HG02759 (cell line): ENCODE measurements around the gene RNU1-3.
"Not testable (repeated sequence)": the region's sequence is repeated elsewhere in the genome, so short reads cannot be mapped to it uniquely, and the experiment has no call there.

Experiments used
- ATAC-seq: cut with Tn5 transposase; IDR thresholded peaks from one replicate; pipeline ENCODE4 v1.9.1; 2021; ENCODE audit warnings: mild to moderate bottlenecking, moderate library complexity; ENCODE audit not compliant: unreplicated experiment

The RNU1-3 gene

GRCh38 chr1:16639091-16640031, 27.4 kb downstream of the RNU1-3 start:
- not testable (repeated sequence) for ATAC-seq

GRCh38 chr1:16637941-16638778, 28.6 kb downstream of the RNU1-3 start:
- not testable (repeated sequence) for ATAC-seq

GRCh38 chr1:16636551-16637195, 30.1 kb downstream of the RNU1-3 start:
- not testable (repeated sequence) for ATAC-seq

- not testable (repeated sequence) for ATAC-seq
Observed at GRCh38 chr1:16635959-16636358, 30.8 kb downstream of the RNU1-3 start.

- not testable (repeated sequence) for ATAC-seq
Observed at GRCh38 chr1:16633540-16634282, 33.0 kb downstream of the RNU1-3 start.

- not testable (repeated sequence) for ATAC-seq
Observed at GRCh38 chr1:16632044-16632850, 34.5 kb downstream of the RNU1-3 start.

- ATAC-seq: no peak
Observed at GRCh38 chr1:16631248-16632043, 35.3 kb downstream of the RNU1-3 start.

GRCh38 chr1:16630661-16631247, 36.0 kb downstream of the RNU1-3 start:
- no peak for ATAC-seq

GRCh38 chr1:16629916-16630530, 36.7 kb downstream of the RNU1-3 start:
- ATAC-seq: not testable (repeated sequence)

- ATAC-seq: no peak
Observed at GRCh38 chr1:16628361-16629111, 38.2 kb downstream of the RNU1-3 start.

GRCh38 chr1:16626409-16626983, 40.3 kb downstream of the RNU1-3 start:
- ATAC-seq: not testable (repeated sequence)

- no peak for ATAC-seq
Observed at GRCh38 chr1:16625497-16626408, 41.0 kb downstream of the RNU1-3 start.

GRCh38 chr1:16623812-16624719, 42.7 kb downstream of the RNU1-3 start:
- ATAC-seq: not testable (repeated sequence)

- ATAC-seq: not testable (repeated sequence)
Observed at GRCh38 chr1:16623337-16623736, 43.4 kb downstream of the RNU1-3 start.
